OCI-LY3 (cell line): ENCODE results near the gene SND1.

Experiments
- CTCF ChIP-seq: fragments of 200-600, 300-600 bp; sonication (generic); IDR thresholded peaks from 2 replicates; pipeline ENCODE4 v1.5.1; 2014; ENCODE audit warnings: antibody characterized with exemption, low read length, low read depth
- EZH2phosphoT487 ChIP-seq: fragments of 200-600 bp; shearing (Covaris generic); IDR thresholded peaks from 2 replicates; pipeline ENCODE4 v1.6.1; 2018; ENCODE audit warnings: antibody characterized with exemption, mixed run types, low read depth

DNA sequence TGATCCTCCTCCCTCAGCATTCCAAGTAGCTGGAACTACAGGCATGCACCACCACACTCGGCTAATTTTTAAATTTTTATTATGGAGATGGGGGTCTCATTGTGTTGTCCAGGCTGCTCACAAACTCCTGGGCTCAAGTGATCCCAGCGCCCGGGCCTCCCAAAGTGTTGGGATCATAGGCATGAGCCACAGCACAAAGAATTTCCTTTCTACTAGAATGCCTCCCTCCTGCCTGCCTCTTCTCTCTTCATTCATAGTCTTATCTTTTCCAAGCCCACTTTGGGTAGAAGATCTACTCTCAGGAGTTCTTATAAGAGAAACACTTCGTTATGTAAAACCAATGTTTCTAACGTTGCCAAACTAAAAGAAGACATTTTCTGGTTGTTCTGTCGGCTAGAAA is 235.1 kb downstream of the SND1 start:
- no peak for TF ChIP-seq CTCF
- TF ChIP-seq EZH2phosphoT487, result no peak
